ENCODE results near the gene EGF.

GRCh38 chr4:109947918-109948317, 35.2 kb downstream of the EGF start:
- TF ChIP-seq CTCF (tag by site-specific recombination; IDR thresholded peaks at IDR 0.05), result no peak
- no peak for TF ChIP-seq PRDM10 (tag by site-specific recombination; IDR thresholded peaks at IDR 0.05)
- TF ChIP-seq ZNF610 (tag by site-specific recombination; IDR thresholded peaks at IDR 0.05; ENCODE audit: borderline replicate concordance), result no peak
- TF ChIP-seq ZNF639 (tag by site-specific recombination; IDR thresholded peaks at IDR 0.05), result no peak
- TF ChIP-seq MEIS1 (CRISPR knock-in tag; IDR thresholded peaks at IDR 0.05; ENCODE audit: borderline replicate concordance), result no peak
- TF ChIP-seq SCRT1 (tag by site-specific recombination; IDR thresholded peaks at IDR 0.05; ENCODE audit: borderline replicate concordance), result no peak
- TF ChIP-seq ZBTB26 (tag by site-specific recombination; optimal IDR thresholded peaks at IDR 0.05), result no peak
- TF ChIP-seq GFI1B (tag by site-specific recombination; IDR thresholded peaks at IDR 0.05), result no peak
- TF ChIP-seq REPIN1 (tag by site-specific recombination; IDR thresholded peaks at IDR 0.05; ENCODE audit: low read depth), result no peak
- TF ChIP-seq EGR2 (tag by site-specific recombination; IDR thresholded peaks at IDR 0.05; ENCODE audit: low read depth), result no peak
- TF ChIP-seq SETDB1 (IDR thresholded peaks at IDR 0.05; ENCODE audit: insufficient read length, low read length), result no peak
